OCI-LY3 (cell line): ENCODE data around the gene PEX10.

Experiments used
- EZH2phosphoT487 ChIP-seq: fragments of 200-600 bp; shearing (Covaris generic); IDR thresholded peaks from 2 replicates; pipeline ENCODE4 v1.6.1; 2018; ENCODE audit warnings: antibody characterized with exemption, mixed run types, low read depth
- TF ChIP-seq, protein P1 (sequence below): fragments of 200-600, 300-600 bp; sonication (generic); IDR thresholded peaks from 2 replicates; pipeline ENCODE4 v1.5.1; 2014; ENCODE audit warnings: antibody characterized with exemption, low read length, low read depth

DNA sequence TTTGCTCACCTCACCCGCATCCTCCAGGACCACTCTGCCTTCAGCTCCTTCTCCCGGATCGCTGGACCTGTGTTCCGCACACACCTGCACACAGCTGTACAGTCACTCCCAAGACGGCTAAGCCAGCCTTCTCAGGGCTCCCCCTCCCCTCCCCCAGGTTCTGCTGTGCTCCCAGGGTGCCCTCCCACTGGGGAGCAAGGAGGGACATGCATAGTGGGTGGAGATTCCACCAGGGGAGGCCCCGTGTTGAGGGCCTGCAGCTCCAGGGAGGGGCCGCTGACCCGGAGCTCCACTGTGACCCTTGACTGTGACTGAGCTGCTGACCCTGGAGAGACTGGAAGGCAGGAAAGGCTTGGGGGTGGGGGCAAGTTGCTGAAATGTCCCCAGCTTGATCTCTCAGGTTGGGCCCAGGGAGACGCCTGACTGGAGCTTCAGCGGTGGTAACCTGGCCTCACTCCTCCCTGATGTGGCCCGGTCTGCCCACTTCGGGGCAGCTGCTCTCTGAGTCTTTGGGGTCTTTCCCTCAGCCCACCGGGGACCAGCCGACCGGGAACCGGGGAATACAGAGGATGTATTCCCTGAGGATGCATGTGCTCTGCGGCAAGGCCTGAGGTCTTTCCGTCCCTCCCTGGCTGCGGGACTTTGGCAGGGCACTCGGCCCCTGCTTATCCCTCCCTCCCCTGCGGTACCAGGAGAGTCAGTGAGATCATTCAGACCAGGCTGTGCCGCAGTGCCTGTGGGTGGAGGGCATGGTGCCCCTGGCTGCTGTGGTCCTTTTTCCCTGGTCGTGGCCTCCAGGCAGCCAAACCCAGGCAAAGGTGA is 35.1 kb upstream of the PEX10 start:
- TF ChIP-seq, protein P1, sequence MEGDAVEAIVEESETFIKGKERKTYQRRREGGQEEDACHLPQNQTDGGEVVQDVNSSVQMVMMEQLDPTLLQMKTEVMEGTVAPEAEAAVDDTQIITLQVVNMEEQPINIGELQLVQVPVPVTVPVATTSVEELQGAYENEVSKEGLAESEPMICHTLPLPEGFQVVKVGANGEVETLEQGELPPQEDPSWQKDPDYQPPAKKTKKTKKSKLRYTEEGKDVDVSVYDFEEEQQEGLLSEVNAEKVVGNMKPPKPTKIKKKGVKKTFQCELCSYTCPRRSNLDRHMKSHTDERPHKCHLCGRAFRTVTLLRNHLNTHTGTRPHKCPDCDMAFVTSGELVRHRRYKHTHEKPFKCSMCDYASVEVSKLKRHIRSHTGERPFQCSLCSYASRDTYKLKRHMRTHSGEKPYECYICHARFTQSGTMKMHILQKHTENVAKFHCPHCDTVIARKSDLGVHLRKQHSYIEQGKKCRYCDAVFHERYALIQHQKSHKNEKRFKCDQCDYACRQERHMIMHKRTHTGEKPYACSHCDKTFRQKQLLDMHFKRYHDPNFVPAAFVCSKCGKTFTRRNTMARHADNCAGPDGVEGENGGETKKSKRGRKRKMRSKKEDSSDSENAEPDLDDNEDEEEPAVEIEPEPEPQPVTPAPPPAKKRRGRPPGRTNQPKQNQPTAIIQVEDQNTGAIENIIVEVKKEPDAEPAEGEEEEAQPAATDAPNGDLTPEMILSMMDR = no peak
- TF ChIP-seq EZH2phosphoT487 = no peak
